Dermis blood vessel endothelial cell (primary cell): ENCODE measurements around the gene PAK4. TPM values are rescaled to one million over a fixed set of nuclear protein-coding genes. Genes with fewer than 3 reads are reported as not detected.

Experiments
- DNase-seq: peaks from one replicate; pipeline ENCODE4 v3.0.0; 2010
- total RNA-seq: library from RNA; depleted of rRNA; stranded (reverse); fragments of >200 nt; gene quantifications from 2 replicates; pipeline ENCODE4 v1.2.3, GENCODE V29; 2014

The PAK4 gene
- total RNA-seq, 1 donor from 2014 or later, result 5.8 TPM

DNA sequence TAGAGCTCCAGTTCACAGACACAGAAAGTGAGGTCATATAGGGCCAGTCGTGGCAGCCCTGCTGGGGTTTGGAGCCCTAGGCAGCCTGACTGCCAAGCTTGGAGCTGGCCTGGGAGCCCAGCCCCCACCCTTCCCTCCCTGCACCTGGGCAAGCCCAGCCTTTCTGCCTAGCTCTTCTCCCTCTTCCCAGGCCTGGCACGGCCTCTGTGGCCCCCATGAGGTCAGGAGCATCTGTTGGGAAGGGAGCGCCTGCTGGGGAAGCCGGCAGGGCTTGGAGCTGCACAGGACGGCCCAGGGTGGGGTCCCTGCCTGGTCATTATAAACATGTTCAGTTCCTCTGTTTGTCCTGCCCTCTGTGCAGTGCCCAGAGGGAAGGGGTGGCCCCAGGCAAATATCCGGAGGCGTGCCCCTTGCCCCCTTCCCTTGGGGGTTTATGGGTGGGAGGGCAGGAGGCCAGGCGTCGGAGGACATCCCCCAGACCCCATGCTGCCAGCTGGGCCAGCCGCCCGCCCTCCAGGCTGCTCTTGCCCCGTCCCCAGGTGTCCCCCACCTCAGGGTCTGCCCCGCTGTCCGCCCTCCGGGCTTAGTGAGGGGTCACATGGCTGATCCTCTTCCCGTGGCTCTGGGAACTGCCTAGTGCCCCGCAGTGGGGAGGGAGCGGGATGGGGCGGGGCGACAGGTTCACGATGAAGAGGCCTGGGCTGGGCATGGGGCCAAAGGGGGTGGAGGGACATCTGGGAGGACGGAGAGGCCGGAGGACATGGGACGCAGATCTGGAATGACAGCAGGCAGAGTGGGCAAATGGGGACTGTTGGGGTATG, 41.2 kb downstream of the PAK4 start:
- DNase-seq, result peak; percentile 27

DNA sequence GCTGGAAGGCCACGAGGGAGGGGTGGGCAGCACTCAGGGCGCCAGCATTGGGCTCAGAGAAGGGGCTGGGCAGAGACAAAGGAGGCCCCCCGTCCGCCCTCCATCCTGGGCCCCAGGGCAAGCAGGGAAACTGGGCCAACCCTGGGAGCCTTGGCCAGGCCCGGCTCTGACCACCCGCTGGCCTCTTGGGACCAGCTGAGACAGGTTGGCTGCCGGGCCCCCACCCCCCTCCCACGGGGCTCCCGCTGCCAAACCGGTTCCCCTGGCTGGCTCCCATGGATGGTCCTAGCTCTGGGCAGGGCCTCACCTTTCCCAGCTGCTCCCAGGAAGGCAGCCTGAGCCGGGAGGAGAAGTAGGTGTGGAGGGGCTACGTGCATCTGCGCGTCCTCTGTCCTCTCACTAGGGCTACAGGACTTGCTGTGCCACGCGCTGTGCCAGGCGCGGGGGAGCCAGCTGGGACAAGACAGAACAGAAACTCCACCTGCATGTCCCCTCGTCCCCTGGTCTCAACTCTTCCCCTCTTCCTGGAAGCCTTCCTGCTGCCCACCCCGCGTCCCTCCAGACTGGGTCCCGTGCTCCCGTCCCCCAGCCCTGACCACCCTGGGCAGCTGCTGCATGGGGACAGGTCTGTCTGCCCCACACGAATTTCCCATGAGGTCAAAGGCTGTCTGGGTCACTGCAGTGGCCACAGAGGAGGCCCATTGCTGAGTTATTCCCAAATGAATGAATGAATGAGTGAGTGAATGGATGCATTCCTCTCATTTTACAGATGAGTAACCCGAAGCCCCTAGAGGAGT, 42.1 kb downstream of the PAK4 start:
- no peak for DNase-seq

DNA sequence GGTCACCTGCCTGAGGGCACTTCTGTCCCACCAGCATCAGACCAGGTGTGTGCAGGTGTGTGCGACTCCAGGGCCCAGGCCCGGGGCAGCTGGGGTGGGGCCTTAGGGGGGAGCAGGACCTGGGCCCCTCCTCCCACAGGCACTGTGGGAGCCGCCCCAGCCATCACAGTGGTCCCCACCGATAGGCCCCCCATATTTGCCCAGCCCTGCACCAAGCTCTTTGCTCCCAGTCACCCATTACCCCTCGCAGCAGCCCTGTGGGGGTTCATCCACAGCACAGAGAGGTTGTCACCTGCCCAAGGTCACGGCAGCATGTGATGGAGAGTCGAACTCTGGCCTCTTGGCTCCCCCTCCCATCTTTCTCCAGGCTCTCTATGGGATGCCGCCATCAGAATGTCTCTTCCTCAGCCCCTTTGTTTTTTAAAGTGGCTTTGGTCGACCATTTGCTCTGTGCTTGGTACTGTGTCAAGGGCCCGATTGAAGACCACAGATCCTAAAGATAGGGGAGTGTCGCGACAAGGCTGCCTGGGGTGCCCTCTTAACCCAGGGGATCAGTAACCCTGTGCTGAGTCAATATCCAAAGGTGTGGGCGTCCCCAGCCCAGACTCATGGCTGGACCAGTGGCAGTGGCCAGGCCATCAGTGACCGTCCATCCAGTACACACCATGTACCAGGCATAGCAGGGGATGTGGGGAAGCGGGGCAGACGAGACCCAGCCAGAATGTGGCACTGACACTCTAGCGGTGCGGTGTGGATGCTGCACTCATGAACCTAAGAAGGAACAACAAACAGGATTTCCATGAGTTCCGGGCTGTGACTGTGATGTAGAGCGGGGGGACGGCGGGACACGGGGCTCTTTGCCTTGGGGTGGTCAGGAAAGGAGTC, 42.9 kb downstream of the PAK4 start:
- no peak for DNase-seq

DNA sequence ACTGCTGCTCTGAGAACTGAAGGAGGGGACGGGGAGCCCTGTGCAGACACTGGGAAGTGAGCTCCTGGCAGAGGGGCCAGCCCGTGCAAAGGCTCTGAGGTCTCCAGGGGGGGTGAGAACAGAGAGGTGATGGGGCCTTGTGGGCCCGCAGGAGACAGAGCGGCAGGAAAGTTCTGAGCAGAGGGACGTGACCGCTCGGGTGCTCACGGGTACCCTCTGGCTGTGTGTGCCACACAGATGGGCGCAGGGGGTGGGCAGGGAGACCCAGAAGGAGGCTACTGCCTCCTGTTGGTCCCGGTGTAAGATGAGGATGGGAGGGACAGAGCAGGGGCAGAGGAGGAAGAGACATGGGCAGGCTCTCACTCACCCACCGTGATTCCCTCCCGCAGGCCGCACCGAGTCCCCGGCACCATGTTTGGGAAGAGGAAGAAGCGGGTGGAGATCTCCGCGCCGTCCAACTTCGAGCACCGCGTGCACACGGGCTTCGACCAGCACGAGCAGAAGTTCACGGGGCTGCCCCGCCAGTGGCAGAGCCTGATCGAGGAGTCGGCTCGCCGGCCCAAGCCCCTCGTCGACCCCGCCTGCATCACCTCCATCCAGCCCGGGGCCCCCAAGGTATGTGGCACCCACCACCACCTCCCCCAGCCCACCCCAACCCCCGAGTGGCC, 43.7 kb downstream of the PAK4 start:
- no peak for DNase-seq

DNA sequence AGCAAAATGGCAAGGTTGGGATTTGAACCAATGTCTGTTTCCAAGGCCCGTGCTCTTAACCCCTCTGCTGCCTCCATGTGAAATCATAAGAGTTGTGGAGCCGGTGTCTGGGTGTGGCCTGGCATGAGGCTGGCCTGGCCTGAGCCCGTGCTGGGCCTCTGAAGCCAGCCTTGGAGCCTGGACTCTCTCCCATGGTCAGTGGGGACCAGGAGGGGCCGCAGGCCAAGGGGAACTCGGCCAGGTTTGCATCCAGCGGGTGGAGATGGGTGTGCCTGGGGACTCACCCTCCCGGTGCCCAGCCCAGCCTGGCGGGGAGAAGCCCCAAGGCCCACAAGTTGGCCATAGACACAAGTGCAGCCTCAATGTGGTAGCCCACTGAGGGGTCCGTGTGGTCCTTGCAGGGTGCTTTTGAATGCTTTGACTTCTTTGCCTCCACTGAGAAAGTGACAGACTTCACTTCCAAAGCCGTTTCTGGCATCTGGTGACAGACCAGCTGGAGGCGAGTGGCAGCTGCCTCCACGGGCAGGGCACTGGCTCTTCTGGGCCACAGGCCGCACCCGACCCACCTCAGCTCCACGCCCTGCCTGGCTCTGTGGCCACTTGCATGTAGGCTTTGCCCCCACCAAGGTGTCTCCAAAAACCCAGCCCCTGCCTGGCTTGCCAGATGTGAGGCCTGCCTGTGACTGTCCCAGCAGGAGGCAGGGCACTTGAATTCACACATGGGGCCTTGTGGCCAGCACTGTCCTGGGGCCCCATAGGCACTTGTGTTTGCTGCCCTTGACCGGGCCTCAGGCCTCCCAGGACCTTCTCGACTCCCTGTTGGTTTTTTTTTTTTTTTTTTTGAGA, 45.0 kb downstream of the PAK4 start:
- no peak for DNase-seq

DNA sequence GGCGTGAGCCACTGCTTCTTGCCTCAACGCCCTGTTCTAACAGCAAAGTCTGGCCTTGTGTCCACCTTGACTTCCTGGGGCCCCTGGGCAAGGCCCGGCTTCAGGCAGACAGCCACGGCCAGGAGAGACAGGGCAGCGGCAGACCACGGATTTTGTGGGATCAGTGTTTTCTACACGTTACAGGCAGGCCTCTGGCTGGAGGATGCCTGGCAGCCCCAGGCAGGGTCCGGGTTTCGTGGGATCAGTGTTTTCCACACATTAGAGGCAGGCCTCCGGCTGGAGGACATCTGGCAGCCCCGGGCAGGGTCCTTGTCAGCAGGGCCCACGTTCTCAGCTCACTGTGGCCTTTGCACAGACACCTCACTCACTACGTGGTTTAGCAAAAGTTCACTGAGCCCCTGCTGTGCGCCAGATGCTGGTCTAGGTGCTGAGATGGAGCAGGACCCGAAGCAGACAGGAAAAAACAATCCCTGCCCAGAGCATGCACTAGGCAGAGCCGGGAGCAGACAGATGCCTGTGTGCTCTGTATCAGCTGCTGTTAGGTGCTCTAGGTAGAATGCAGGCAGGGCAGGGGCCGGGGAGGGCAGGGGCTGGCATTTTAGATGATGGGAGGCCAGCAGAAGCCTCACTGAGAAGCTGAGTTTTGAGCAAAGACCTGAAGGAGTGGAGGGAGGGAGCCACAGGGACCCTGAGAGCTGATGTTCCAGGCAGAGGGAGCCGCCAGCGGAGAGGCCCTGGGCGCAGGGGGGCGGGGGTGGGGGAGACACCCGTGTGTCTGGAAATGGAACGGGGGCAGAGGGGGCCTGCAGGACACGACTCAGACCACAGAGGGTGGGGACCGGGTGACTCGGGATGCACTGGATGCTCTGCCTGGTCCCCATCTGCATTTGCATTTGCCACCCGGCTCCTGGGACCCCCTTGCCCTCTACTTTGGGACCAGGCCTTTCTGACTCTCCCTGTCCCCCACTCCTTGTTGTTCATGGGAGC, 46.2 kb downstream of the PAK4 start:
- DNase-seq, result no peak

DNA sequence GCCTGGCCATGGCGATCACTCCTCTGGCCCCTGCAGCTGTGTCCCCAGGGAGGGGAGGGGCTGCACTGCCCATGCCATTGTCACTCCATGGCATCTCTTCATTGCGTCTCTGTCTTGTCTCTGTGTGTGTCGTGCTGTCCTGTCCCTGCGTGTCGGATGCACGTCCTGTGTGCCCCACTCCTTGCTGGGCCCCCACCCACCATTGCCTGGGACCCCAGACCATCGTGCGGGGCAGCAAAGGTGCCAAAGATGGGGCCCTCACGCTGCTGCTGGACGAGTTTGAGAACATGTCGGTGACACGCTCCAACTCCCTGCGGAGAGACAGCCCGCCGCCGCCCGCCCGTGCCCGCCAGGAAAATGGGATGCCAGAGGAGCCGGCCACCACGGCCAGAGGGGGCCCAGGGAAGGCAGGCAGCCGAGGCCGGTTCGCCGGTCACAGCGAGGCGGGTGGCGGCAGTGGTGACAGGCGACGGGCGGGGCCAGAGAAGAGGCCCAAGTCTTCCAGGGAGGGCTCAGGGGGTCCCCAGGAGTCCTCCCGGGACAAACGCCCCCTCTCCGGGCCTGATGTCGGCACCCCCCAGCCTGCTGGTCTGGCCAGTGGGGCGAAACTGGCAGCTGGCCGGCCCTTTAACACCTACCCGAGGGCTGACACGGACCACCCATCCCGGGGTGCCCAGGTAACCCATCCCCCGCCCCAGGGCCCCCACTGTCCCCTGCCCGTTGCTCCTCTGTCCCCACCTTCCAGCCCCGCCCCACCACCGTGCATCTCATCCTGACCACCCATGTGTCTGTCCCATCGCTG, 47.3 kb downstream of the PAK4 start:
- no peak for DNase-seq

DNA sequence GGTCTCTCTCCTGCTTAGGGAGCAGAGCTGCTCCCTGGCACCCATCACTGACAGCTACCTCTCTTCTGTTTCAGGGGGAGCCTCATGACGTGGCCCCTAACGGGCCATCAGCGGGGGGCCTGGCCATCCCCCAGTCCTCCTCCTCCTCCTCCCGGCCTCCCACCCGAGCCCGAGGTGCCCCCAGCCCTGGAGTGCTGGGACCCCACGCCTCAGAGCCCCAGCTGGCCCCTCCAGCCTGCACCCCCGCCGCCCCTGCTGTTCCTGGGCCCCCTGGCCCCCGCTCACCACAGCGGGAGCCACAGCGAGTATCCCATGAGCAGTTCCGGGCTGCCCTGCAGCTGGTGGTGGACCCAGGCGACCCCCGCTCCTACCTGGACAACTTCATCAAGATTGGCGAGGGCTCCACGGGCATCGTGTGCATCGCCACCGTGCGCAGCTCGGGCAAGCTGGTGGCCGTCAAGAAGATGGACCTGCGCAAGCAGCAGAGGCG, 48.0 kb downstream of the PAK4 start:
- no peak for DNase-seq

DNA sequence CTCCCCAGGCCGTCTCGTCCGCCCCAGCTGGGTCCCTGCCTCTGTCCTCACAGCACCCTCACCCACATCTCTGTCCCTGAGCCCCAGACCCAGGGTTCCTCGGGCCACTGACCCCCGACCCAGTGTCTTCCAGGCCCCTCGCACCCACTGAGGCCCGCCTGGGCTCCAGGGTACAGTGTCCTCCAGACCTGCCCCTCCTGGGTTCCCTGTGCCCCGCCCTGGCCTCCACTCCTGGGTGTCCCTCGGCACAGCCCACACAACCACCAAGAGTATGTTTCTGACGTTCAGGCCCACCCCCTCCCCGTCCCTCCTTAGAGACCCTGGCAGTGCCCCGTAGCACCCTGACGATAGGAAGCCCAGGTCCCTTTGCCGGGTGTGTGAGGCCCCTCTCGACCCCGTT, 48.6 kb downstream of the PAK4 start:
- no peak for DNase-seq

DNA sequence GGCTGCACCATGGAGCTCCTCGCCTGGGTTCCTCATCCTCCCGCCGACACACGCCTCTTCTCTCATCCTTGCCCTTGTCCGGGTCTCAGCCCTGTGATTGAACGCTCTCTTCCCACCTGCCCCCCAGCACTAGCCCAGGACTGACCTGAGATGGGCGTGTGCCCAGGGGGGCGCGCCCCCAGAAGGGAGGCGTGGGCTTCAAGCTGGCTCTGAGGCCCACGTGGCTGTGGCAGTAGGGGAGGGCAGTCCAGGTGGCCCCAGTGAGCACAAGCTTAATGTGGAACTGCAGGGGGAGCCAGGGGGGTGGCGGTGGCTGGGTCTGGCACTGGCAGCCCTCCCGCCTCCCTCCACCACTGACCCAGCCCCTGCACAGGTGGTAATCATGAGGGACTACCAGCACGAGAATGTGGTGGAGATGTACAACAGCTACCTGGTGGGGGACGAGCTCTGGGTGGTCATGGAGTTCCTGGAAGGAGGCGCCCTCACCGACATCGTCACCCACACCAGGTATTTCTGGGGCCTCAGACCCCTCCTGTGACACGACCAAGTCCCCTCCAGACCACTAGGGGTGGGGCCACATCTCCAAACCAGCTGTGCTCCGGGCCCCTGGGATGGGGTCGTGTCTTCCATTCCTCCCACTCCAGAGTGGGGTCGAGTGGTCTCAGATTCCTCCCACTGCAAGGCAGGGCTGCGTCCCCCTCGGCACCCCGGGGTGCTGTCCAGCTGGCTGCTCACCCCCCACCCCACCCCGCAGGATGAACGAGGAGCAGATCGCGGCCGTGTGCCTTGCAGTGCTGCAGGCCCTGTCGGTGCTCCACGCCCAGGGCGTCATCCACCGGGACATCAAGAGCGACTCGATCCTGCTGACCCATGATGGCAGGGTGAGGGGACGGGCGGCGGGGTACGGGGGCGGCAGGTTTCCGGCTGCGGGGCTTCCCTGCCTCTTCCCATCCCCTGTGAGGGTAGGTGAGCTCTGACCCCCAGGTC, 49.3 kb downstream of the PAK4 start:
- DNase-seq, result no peak

DNA sequence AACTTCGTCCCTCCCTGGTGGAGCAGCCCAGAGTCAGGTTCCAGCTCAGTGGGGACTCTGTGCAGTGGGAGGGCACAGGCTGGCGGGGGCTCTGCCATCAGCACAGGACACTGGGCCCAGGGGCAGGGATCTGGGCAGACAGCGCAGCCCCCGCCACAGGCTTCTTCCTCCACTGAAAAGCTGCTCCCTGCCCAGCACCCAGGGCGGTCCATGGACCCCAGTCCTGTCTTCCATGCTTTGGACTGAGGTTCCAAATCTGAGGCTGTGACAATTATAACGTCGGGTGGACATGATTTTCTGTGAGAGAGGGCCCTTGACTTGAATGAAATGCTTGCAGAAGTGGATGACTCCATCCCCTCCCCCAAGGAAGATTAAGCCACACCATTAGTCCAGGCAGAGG, 50.0 kb downstream of the PAK4 start:
- DNase-seq, result no peak

DNA sequence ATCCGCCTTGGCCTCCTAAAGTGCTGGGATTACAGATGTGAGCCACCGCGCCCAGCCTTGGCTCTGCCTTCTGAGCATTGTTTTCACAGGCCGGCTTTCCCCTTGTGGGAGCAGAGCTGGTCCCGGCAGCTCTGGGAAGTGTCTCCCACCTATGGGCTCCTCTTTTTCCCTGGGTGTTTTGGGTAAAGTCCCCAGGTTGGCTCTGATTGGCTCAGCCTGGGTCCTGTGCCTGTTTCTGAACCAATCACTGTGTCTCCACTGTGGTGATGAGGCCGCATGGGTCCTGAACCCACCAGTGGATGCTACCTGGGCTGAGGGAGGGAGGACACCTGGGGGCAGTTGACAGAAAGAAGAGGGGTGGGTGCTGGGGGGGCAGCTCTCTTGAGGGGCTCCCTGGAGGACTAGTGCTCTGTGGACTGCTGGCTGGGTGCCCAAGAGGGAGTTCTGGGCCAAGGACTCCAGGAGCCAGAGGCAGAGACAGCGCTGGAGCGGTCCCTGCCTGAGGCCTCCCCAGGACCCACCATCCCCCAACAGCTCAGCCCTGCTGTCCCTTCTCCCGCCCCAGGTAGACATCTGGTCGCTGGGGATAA, 51.6 kb downstream of the PAK4 start:
- DNase-seq, result no peak

DNA sequence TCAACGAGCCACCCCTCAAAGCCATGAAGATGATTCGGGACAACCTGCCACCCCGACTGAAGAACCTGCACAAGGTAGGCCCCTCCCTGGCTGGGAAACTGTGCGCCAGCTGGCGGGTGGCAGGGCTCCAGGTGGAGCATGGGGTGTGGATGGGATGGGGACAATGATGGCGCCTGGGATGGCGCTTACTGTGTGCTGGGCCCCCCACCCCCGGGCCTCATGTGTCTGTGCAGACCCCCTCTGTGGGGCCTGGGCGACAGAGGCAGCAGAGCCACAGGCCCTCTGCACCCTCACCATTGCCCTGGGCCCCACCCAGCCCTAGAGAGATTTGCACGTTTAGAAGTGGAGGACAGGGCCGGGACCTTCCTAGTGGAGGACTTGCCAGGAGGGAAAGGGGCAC, 52.1 kb downstream of the PAK4 start:
- no peak for DNase-seq

DNA sequence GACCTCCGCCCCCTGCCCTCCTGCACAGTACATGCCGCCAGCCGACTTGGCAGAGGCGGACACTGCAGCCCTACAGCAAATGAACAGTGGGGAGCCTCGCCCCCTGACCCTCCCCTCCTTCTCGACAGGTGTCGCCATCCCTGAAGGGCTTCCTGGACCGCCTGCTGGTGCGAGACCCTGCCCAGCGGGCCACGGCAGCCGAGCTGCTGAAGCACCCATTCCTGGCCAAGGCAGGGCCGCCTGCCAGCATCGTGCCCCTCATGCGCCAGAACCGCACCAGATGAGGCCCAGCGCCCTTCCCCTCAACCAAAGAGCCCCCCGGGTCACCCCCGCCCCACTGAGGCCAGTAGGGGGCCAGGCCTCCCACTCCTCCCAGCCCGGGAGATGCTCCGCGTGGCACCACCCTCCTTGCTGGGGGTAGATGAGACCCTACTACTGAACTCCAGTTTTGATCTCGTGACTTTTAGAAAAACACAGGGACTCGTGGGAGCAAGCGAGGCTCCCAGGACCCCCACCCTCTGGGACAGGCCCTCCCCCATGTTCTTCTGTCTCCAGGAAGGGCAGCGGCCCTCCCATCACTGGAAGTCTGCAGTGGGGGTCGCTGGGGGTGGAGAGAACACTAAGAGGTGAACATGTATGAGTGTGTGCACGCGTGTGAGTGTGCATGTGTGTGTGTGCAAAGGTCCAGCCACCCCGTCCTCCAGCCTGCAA, 52.9 kb downstream of the PAK4 start:
- no peak for DNase-seq

DNA sequence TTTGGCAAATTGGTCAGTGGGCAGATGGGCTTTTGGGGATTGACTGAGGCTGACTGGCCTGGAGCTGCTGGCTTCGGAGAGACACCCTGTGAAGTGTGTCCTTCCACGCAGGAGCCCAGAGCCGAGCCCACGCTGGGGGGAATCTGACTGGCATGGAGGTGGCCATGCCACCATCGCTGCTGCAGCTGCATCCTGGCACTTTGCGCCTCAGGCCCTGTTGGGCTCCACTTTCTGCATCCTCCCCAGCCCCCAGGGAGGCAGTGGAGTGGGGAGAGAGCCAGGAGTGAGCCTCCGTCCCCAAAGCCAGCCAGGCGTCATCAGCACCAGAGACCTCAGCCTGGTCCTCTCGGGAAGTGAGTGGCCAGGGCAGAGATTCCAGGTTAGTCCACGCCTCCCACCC, 54.2 kb downstream of the PAK4 start:
- no peak for DNase-seq

DNA sequence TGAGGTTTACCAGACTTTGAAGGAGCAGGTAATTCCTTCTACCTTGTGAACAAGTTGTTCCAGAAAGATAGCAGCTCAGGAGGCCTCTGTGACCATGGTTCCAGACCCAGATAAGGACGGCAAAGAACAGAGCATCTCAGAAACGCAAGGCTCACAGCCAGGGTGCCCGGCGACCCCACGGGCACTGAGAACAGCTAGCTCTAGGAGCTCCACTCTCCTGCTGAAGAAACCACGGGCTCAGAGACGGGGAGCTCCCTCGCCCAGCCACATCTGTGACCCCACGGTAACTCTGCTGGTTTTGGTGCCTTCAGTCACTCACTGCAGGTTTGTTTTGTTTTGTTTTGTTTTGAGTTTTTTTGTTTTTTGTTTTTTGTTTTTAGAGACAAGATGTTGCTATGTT, 55.2 kb downstream of the PAK4 start:
- no peak for DNase-seq
